ENCODE results near the gene GABRR3.

Gene GABRR3

DNA sequence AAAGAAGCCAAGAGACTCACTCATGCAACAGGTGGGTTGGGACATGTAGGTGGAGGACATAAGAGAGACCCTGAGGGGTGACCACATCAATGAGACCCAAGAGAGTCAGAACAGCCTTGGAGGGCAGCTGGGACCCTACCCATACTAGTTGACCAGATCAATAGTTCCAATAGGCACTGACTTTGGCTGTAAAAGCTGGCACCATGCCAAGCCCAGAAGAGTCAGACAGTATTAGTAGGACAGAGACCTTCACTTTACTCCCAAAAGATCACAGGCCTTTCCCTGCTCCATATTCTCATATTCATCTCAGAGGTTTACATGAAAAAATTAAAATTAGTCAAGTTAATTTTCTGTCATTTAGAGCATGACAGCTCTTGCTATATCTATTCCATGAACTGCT, 20.9 kb upstream of the GABRR3 start:
- no peak for DNase-seq (ENCODE audit: low spot score)
- TF ChIP-seq CTCF (IDR thresholded peaks at IDR 0.05; ENCODE audit: extremely low read depth, insufficient read depth, missing control alignments) = no peak
- in situ Hi-C loops (cut with MboI; ENCODE audit: low pct_unique_long_range_greater_than_20kb, low sequenced_read_pairs, unreplicated experiment) = no loop called here

DNA sequence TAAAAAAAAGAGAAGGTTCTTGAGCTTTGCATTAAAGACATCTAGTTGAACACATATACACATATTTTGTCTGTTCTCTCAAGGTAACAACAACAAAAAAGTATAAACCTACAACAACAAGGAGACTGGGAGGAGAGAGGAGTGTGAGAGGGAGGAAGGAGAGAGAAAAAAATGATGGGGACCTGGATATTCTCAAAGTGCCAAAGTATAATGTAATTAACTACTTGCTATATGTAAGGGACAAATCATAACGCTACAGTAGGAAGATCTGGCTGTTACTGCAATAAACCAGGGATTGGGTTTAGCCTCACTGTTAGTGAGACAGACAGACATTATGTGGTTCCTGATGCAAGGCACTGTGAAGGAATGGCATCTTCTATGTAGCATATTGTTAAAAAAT, 14.2 kb upstream of the GABRR3 start:
- TF ChIP-seq CTCF (IDR thresholded peaks at IDR 0.05; ENCODE audit: extremely low read depth, insufficient read depth, missing control alignments) = no peak
- DNase-seq (ENCODE audit: low spot score) = no peak
- in situ Hi-C loops (cut with MboI; ENCODE audit: low pct_unique_long_range_greater_than_20kb, low sequenced_read_pairs, unreplicated experiment) = loop anchor here (10.0 to 25.0 kb wide), 4 partner anchors 276 to 938 kb away; partner anchors contain the start of gene CPOX

- DNase-seq (ENCODE audit: low spot score) = no peak
- in situ Hi-C loops (cut with MboI; ENCODE audit: low pct_unique_long_range_greater_than_20kb, low sequenced_read_pairs, unreplicated experiment) = loop anchor here (10.0 to 25.0 kb wide), 4 partner anchors 276 to 939 kb away; partner anchors contain the start of gene CPOX
- no peak for TF ChIP-seq CTCF (IDR thresholded peaks at IDR 0.05; ENCODE audit: extremely low read depth, insufficient read depth, missing control alignments)
Observed at GRCh38 chr3:98048586-98048985, 13.5 kb upstream of the GABRR3 start.

GRCh38 chr3:98041350-98041749, 6.2 kb upstream of the GABRR3 start:
- in situ Hi-C loops (cut with MboI; ENCODE audit: low pct_unique_long_range_greater_than_20kb, low sequenced_read_pairs, unreplicated experiment) = loop anchor here (10.0 to 25.0 kb wide), 4 partner anchors 283 to 946 kb away; partner anchors contain the start of gene CPOX
- DNase-seq (ENCODE audit: low spot score) = no peak
- no peak for TF ChIP-seq CTCF (IDR thresholded peaks at IDR 0.05; ENCODE audit: extremely low read depth, insufficient read depth, missing control alignments)

DNA sequence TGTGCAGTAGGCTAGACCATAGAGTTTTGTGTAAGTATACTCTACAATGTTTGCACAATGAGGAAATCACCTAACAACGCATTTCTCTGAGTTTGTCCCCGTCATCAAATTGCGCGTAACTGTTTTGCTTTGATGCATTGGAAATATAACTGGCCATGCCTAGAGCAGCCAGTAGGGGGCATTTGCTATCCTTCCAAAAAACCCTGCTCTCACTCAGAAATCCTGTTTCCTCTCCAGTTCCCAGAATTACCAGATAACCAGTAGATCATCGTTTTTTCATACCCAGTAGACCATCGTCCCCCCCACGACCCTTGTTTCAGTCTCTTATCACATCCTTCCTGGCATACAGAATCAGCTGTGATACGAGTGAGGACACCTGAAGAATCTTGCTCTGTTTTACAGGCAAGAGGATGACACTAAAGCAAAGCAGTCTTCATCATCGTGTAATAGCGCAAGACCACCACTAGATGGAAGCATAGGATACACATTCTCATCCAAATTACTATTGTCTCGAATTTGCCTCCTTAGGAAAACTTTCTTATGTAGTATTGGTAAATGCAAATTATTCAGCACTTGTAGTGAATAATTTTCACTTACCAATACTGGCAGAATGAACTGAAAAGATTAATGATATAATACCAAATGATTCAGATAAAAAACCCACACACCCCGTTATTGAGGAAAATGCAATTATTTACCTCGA, 4.4 kb upstream of the GABRR3 start:
- TF ChIP-seq CTCF (IDR thresholded peaks at IDR 0.05; ENCODE audit: extremely low read depth, insufficient read depth, missing control alignments) = peak; percentile 82
- in situ Hi-C loops (cut with MboI; ENCODE audit: low pct_unique_long_range_greater_than_20kb, low sequenced_read_pairs, unreplicated experiment) = loop anchor here (10.0 to 25.0 kb wide), 4 partner anchors 285 to 948 kb away; partner anchors contain the start of gene CPOX
- DNase-seq (ENCODE audit: low spot score) = peak; percentile 45

DNA sequence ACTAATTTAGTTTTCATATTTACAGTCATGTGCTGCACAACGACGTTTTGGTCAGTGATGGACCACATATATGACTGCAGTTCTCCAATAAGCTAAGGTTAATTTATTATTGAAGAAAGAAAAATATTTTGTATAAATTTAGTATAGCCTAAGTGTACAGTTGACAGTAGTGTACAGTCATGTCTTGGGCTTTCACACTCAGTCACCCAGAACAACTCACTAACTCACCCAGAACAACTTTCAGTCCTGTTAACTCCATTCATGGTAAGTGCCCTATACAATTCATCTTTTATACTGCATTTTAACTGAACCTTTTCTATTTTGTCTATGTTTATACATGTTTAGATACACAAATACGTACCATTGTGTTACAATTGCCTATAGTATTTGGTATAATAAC, 3.8 kb upstream of the GABRR3 start:
- in situ Hi-C loops (cut with MboI; ENCODE audit: low pct_unique_long_range_greater_than_20kb, low sequenced_read_pairs, unreplicated experiment) = loop anchor here (25.0 kb wide), 3 partner anchors 548 to 948 kb away; partner anchors contain the start of gene CPOX

More for the DNA sequence above, 3.8 kb upstream of the GABRR3 start:
- DNase-seq (ENCODE audit: low spot score) = no peak
- no peak for TF ChIP-seq CTCF (IDR thresholded peaks at IDR 0.05; ENCODE audit: extremely low read depth, insufficient read depth, missing control alignments)
